ENCODE data around the gene RTN4IP1.

GRCh38 chr6:106648651-106649308, 19.5 kb upstream of the RTN4IP1 start:
- TF ChIP-seq CTCF (IDR thresholded peaks at IDR 0.05) (no peak), EP300 (IDR thresholded peaks at IDR 0.05) (no peak), POLR2A (IDR thresholded peaks at IDR 0.05) (no peak)
